Activated gamma-delta T cell (primary cell): ENCODE data around the gene C17orf78.
"Not testable (repeated sequence)": the region's sequence is repeated elsewhere in the genome, so short reads cannot be mapped to it uniquely, and the experiment has no call there.

Experiments
- DNase-seq: peaks from one replicate; lab custom pipeline; 2025; lab: John Stamatoyannopoulos, UW
- total RNA-seq, 2 donors: gene quantifications; one replicate each; lab custom pipeline; 2026; lab: John Stamatoyannopoulos, UW

The C17orf78 gene
- total RNA-seq = 0 reads per million in 2 donors

GRCh38 chr17:37375706-37376105 lies at the start of gene C17orf78:
TSS of gene C17orf78 (plus strand) at chr17:37375985. CDS start at chr17:37376093, 108 bp downstream.
- no peak for DNase-seq

DNA sequence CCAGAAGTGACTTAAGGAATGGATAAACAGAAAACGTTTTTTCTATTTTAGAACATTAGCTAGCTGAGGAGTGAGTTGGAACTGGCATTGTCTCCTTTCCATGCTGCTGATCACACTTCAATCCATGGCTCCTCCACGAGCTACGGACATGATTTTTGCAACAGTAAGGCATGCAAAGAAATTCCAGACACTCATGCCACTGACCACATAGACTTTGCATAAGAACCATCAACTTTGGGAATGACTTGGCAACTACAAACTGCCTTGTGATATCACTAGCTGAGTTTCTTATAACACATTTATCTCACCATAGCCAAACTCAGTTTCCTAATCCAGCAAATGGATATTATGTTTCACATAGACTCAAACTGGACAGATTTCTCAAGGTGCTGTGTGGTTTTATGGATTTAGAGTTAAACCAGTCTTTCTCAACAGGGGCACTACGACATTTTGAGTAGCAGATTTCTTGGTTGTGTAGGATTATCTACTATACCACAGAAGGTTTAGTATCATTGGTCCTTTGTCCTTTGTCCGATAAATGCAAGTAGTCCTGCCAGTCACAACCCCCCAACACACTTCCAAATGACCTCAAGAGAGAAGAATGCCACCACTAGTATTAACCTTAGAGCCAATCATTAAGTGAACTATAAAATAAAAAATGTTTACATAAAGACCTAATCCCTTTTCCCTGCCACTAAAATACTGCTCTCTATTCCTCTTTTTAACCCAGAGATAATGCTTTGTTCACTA lies 48.3 kb upstream of the C17orf78 start:
- no peak for DNase-seq

- DNase-seq = no peak
Measured at GRCh38 chr17:37338847-37339246, 36.9 kb upstream of the C17orf78 start.

GRCh38 chr17:37339321-37339720 lies 36.5 kb upstream of the C17orf78 start:
- DNase-seq = no peak

GRCh38 chr17:37340804-37341203 lies 35.0 kb upstream of the C17orf78 start:
- no peak for DNase-seq

GRCh38 chr17:37342589-37342988 lies 33.2 kb upstream of the C17orf78 start:
- DNase-seq = no peak

- no peak for DNase-seq
Measured at GRCh38 chr17:37344519-37344918, 31.3 kb upstream of the C17orf78 start.

- DNase-seq = not testable (repeated sequence)
Measured at GRCh38 chr17:37346863-37347402, 28.9 kb upstream of the C17orf78 start.

DNA sequence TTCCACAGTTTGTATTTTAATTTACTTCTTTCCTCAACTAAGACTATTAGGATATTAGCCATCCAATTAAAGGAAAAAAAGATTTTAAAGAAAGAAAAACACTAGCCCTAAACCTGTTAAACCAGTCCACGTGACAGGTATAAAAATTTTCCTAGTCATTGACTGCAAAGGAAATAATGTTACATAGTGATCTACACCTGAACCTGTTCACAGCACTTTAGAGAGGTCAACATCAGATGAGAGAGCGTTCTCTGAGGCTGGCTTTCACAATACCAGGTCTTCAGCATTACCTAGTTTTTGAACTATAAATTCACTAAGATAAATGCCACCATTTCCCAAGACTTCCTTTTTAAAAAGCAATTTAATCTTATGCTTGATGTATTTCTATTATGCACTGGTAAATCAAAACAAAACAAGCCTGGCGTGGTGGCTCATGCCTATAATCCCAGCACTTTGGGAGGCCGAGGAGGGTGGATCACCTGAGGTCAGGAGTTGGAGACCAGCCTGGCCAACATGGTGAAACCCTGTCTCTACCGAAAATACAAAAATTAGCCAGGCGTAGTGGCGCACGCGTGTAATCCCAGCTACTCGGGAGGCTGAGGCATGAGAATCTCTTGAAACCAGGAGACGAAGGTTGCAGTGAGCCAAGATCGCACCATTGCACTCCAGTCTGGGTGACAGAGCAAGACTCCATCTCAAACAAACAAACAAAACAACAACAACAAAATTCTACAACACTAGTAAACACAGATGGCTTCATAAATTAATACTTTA lies 18.8 kb upstream of the C17orf78 start:
- DNase-seq = not testable (repeated sequence)

- no peak for DNase-seq
Measured at GRCh38 chr17:37358098-37358829, 17.5 kb upstream of the C17orf78 start.

- peak; percentile 96 for DNase-seq
Measured at GRCh38 chr17:37358830-37359681, 16.7 kb upstream of the C17orf78 start.

- DNase-seq = no peak
Measured at GRCh38 chr17:37359682-37360188, 16.1 kb upstream of the C17orf78 start.

DNA sequence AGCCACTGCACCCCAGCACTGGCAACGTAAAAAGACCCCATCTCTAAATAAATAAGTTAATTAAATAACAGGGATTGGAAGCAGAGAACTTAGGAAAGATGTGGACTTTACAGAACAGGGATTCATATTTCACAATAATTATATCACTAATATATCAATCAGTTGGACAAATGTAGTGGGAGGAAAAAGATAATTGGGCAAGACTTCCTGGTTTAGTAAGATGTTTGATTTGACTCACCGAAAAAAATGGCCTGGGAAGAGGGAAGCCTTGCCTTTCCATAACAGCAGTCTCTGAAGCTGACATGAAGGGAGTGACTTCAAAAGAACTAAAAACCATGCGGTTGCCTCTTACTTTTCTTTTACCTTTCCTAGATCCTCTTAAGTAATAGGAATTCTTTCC lies 15.2 kb upstream of the C17orf78 start:
- no peak for DNase-seq

- DNase-seq = no peak
Measured at GRCh38 chr17:37361543-37361942, 14.2 kb upstream of the C17orf78 start.

GRCh38 chr17:37365589-37365988 lies 10.2 kb upstream of the C17orf78 start:
- DNase-seq = no peak

- DNase-seq = no peak
Measured at GRCh38 chr17:37368577-37368976, 7.2 kb upstream of the C17orf78 start.

GRCh38 chr17:37373530-37374159 lies 2.1 kb upstream of the C17orf78 start:
- DNase-seq = no peak

DNA sequence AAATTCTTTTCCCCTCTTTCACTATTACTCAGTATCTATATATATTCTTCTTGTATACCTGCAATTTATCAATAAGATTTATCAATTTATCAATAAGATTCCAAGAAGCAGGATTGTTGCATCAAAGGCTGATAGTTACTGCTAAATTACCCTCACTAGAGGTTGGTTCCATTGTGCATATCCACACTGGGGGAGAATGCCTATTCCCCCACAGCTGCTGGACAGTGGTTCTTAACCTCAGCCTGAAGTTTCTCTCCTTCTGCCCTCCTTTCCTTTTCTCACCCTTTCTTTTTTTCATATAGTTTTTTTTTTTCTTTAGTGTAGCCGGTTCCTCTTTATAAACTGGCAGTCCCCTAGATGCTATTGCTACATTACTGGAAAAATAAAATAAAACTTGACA lies 6.3 kb downstream of the C17orf78 start:
- DNase-seq = no peak

- DNase-seq = no peak
Measured at GRCh38 chr17:37384560-37385149, 8.9 kb downstream of the C17orf78 start.

DNA sequence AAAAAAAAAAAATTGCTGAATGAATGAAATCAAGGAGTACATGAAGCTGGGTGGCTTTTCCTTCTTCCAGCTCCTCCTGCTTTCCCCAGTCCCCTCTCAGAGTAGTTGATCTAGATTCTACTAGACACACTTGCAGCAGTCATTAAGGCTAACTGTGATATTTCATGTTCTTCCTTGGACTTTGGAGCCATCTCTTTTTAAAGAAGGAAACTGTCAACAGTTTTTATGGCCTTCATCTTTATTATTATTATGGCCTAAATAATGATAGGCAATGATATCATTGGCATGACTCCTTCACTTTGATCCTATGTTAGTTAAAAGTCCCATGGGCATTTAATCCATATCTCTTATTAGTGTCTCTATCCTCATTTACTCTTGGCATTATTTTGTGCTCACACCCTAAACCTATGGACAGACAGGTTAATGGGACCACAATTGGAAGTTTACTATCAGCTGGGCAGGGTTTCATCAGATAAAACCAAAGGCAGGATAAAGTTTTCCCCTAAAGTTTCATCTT lies 9.7 kb downstream of the C17orf78 start:
- DNase-seq = no peak
